K562 (cell line): Measurements from ENCODE around the gene CHSY1. TPM values are rescaled to one million over a fixed set of nuclear protein-coding genes. Genes with fewer than 3 reads are reported as not detected.

ENCODE experiments used
- CHD1 ChIP-seq: fragments of 200-600 bp; sonication (generic); IDR thresholded peaks from one replicate; pipeline ENCODE4 v1.6.1; 2012; ENCODE audit warnings: mild to moderate bottlenecking, moderate library complexity, low read length, inconsistent platforms
- DDX20 ChIP-seq: fragments of 450-650 bp; IDR thresholded peaks from 2 replicates; pipeline ENCODE4 v1.6.1; 2016; ENCODE audit warnings: missing genetic modification characterization, low read depth, mild to moderate bottlenecking, missing compliant biosample characterization, moderate library complexity
- E2F1 ChIP-seq: sonication (generic); formaldehyde crosslinking; IDR thresholded peaks from 2 replicates; pipeline ENCODE4 v1.8.1; 2023; ENCODE audit warnings: mild to moderate bottlenecking, missing genetic modification reagents, moderate library complexity
- ELF4 ChIP-seq: fragments of 450-650 bp; formaldehyde crosslinking; IDR thresholded peaks from 2 replicates; pipeline ENCODE4 v1.4.0; 2022; ENCODE audit warnings: missing genetic modification characterization
- HDGF ChIP-seq: fragments of 450-650 bp; IDR thresholded peaks from 2 replicates; pipeline ENCODE4 v1.6.1; 2016
- HSF4 ChIP-seq: fragments of 250-450 bp; sonication (Bioruptor Pico); IDR thresholded peaks from 2 replicates; pipeline ENCODE4 v2.1.2; 2022; ENCODE audit warnings: mild to moderate bottlenecking, moderate library complexity, borderline replicate concordance
- KAT7 ChIP-seq: sonication (generic); formaldehyde crosslinking; IDR thresholded peaks from 2 replicates; pipeline ENCODE4 v1.8.0; 2022; ENCODE audit warnings: missing genetic modification reagents, mild to moderate bottlenecking, borderline replicate concordance
- KLF13 ChIP-seq: fragments of 450-650 bp; IDR thresholded peaks from 2 replicates; pipeline ENCODE4 v1.6.1; 2016; ENCODE audit warnings: missing genetic modification characterization, low read depth, mild to moderate bottlenecking, missing compliant biosample characterization, moderate library complexity, borderline replicate concordance
- MECOM ChIP-seq: fragments of 250-450 bp; sonication (Bioruptor Pico); IDR thresholded peaks from 2 replicates; pipeline ENCODE4 v1.8.0; 2022; ENCODE audit warnings: inconsistent platforms
- RBFOX2 ChIP-seq: fragments of 200-400 bp; formaldehyde crosslinking; IDR thresholded peaks from 2 replicates; pipeline ENCODE4 v1.6.1; 2017; ENCODE audit warnings: low read depth, mild to moderate bottlenecking, low read length, moderate library complexity
- RNF219 ChIP-seq: fragments of 250-450 bp; sonication (Bioruptor Pico); IDR thresholded peaks from 2 replicates; pipeline ENCODE4 v1.5.0; 2022; ENCODE audit warnings: mild to moderate bottlenecking
- SMARCA4 ChIP-seq: fragments of 450-650 bp; IDR thresholded peaks from 2 replicates; pipeline ENCODE4 v1.6.1; 2016
- SMARCA5 ChIP-seq: fragments of 450-650 bp; IDR thresholded peaks from 2 replicates; pipeline ENCODE4 v1.6.1; 2016
- SOX6 ChIP-seq: fragments of 450-650 bp; IDR thresholded peaks from 2 replicates; pipeline ENCODE4 v1.6.1; 2014; ENCODE audit warnings: mild to moderate bottlenecking
- ZNF282 ChIP-seq: sonication (generic); formaldehyde crosslinking; IDR thresholded peaks from 2 replicates; pipeline ENCODE4 v1.8.1; 2023; ENCODE audit warnings: missing genetic modification reagents
- ZNF699 ChIP-seq: fragments of 250-450 bp; sonication (Bioruptor Pico); IDR thresholded peaks from 2 replicates; pipeline ENCODE4 v1.8.0; 2021; ENCODE audit warnings: mild to moderate bottlenecking, moderate library complexity; ENCODE audit not compliant: insufficient replicate concordance
- polyA plus RNA-seq, 8 experiments: library from polyadenylated mRNA; depleted of rRNA in 4 of 8; stranded (reverse) in 5 of 8; unstranded in 3 of 8; fragments of >200 nt; fragmentation: Nextera tagmentation in 2 of 8; fragmentation: Illumina TruSeq in 1 of 8; extraction: Ambion mirVana in 2 of 8; extraction: Trizol in 1 of 8; gene quantifications; 2 replicates each; pipeline versions ENCODE4 v1.2.1 to v1.2.3, GENCODE V29; 2011 to 2014; ENCODE audit warnings: inconsistent platforms in 1 of 8, missing spikeins in 1 of 8
- total RNA-seq, 7 experiments: library from RNA; depleted of rRNA in 6 of 7; stranded (reverse); fragments of >200 nt in 6 of 7; fragmentation: Illumina TruSeq in 2 of 7; extraction: Trizol in 2 of 7; gene quantifications; 2 replicates each; pipeline versions ENCODE4 v1.2.1 to v1.2.3, GENCODE V29; 2011 to 2021; ENCODE audit warnings: low replicate concordance in 1 of 7
- TF ChIP-seq, protein P1 (sequence below): fragments of 250-450 bp; sonication (Bioruptor Pico); IDR thresholded peaks from 2 replicates; pipeline ENCODE4 v1.5.0; 2021; ENCODE audit warnings: mild to moderate bottlenecking, borderline replicate concordance
- TF ChIP-seq, protein P2 (sequence below): fragments of 250-450 bp; sonication (Bioruptor Pico); IDR thresholded peaks from 2 replicates; pipeline ENCODE4 v1.8.0; 2021; ENCODE audit warnings: mild to moderate bottlenecking, moderate library complexity
- TF ChIP-seq, protein P3 (sequence below): fragments of 250-450 bp; sonication (Bioruptor Pico); IDR thresholded peaks from 2 replicates; pipeline ENCODE4 v1.4.0; 2020; ENCODE audit warnings: mild to moderate bottlenecking, moderate library complexity, borderline replicate concordance

The CHSY1 gene
- total and polyA plus RNA-seq, 9 of the 15 experiments (the other 6 are each of a cell fraction or from before 2014, with no cell fraction given): 7.0 to 16.4 (median 13.4) TPM

DNA sequence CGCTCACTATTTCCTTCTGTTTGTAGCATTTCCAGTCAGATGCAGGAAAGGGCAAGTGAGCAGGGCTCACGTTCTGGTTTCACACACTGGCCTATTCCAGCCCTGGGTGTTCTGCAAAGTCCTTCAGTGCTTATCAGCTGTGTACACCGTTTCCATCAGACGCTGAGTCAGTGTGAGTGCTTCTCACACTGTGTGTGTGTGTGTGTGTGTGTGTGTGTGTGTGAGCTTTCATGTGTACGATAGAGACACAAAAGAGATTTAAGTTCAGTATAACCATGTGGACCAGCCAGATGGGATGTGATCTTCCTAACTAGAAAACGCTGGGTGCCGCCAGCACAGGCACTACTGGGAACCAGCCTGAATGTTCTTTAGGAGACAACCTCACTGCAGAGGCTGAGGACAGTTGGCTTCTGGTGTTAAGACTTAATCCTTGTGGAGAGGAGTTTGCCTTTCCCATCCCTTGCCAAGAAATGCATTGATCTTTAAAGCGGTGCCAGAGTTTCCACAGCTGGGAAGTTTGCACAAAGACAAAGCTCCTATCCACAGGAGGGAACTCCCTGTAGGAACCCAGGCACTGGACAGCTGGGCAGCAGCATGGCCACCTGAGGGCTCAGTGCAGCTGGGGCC lies 3.9 kb upstream of the CHSY1 start (continued):
- TF ChIP-seq SMARCA5 (peak; percentile 31; the same call in 1 of the 2 replicates), HSF4 (CRISPR knock-in tag) (no peak), HDGF (no peak), CHD1 (no peak), KAT7 (CRISPR knock-in tag) (no peak), DDX20 (tag) (no peak), KLF13 (tag) (no peak), SOX6 (peak; percentile 89), ZNF699 (no peak), RBFOX2 (no peak), MECOM (CRISPR knock-in tag) (no peak), E2F1 (CRISPR knock-in tag) (no peak), RNF219 (CRISPR knock-in tag) (no peak), ELF4 (CRISPR knock-in tag) (peak; percentile 69; the same call in 1 of the 2 replicates), SMARCA4 (peak; percentile 99), ZNF282 (no peak)
- TF ChIP-seq, protein P1, sequence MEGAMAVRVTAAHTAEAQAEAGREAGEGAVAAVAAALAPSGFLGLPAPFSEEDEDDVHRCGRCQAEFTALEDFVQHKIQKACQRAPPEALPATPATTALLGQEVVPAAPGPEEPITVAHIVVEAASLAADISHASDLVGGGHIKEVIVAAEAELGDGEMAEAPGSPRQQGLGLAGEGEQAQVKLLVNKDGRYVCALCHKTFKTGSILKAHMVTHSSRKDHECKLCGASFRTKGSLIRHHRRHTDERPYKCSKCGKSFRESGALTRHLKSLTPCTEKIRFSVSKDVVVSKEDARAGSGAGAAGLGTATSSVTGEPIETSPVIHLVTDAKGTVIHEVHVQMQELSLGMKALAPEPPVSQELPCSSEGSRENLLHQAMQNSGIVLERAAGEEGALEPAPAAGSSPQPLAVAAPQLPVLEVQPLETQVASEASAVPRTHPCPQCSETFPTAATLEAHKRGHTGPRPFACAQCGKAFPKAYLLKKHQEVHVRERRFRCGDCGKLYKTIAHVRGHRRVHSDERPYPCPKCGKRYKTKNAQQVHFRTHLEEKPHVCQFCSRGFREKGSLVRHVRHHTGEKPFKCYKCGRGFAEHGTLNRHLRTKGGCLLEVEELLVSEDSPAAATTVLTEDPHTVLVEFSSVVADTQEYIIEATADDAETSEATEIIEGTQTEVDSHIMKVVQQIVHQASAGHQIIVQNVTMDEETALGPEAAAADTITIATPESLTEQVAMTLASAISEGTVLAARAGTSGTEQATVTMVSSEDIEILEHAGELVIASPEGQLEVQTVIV (CRISPR knock-in tag): no peak
- TF ChIP-seq, protein P2, sequence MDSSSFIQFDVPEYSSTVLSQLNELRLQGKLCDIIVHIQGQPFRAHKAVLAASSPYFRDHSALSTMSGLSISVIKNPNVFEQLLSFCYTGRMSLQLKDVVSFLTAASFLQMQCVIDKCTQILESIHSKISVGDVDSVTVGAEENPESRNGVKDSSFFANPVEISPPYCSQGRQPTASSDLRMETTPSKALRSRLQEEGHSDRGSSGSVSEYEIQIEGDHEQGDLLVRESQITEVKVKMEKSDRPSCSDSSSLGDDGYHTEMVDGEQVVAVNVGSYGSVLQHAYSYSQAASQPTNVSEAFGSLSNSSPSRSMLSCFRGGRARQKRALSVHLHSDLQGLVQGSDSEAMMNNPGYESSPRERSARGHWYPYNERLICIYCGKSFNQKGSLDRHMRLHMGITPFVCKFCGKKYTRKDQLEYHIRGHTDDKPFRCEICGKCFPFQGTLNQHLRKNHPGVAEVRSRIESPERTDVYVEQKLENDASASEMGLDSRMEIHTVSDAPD (CRISPR knock-in tag): no peak
- TF ChIP-seq, protein P3, sequence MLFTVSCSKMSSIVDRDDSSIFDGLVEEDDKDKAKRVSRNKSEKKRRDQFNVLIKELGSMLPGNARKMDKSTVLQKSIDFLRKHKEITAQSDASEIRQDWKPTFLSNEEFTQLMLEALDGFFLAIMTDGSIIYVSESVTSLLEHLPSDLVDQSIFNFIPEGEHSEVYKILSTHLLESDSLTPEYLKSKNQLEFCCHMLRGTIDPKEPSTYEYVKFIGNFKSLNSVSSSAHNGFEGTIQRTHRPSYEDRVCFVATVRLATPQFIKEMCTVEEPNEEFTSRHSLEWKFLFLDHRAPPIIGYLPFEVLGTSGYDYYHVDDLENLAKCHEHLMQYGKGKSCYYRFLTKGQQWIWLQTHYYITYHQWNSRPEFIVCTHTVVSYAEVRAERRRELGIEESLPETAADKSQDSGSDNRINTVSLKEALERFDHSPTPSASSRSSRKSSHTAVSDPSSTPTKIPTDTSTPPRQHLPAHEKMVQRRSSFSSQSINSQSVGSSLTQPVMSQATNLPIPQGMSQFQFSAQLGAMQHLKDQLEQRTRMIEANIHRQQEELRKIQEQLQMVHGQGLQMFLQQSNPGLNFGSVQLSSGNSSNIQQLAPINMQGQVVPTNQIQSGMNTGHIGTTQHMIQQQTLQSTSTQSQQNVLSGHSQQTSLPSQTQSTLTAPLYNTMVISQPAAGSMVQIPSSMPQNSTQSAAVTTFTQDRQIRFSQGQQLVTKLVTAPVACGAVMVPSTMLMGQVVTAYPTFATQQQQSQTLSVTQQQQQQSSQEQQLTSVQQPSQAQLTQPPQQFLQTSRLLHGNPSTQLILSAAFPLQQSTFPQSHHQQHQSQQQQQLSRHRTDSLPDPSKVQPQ (CRISPR knock-in tag): no peak
